Stimulated activated CD4-positive, alpha-beta T cell treated with anti-CD3 and anti-CD28 coated beads, Interleukin-2, amount 100 ng/mL, for 48 hours (primary cell): ENCODE data around the gene TSR2.

Experiments
- DNase-seq, 2 donors: peaks; one replicate each; pipeline ENCODE4 v3.0.0-alpha.2; 2020

Gene TSR2, protein sequence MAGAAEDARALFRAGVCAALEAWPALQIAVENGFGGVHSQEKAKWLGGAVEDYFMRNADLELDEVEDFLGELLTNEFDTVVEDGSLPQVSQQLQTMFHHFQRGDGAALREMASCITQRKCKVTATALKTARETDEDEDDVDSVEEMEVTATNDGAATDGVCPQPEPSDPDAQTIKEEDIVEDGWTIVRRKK

GRCh38 chrX:54439960-54440871 lies at the start of gene TSR2:
TSS of gene TSR2 (plus strand) at chrX:54440404. CDS start at chrX:54440422, 18 bp downstream.
- DNase-seq: peak; percentile 50 to 56

DNA sequence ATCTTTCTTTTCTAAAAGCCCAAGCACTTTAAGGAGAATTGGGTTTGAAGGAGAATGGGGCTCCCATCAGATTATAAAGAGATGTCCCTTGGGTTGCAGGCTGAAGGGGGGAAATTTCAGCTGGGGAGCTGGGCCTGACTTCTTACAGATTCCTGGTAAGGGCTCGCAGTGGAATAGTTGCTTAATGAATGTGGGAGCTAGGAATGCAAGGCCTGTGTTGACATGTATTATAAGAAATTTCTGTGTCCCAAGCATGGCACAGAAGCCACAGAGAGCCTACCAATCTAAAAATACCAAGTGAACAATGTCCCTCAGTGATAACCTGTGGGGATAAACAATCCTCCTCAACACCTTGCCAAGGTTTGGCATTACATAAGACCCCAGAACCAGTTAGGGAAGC lies 43.1 kb upstream of the TSR2 start:
- no peak for DNase-seq

DNA sequence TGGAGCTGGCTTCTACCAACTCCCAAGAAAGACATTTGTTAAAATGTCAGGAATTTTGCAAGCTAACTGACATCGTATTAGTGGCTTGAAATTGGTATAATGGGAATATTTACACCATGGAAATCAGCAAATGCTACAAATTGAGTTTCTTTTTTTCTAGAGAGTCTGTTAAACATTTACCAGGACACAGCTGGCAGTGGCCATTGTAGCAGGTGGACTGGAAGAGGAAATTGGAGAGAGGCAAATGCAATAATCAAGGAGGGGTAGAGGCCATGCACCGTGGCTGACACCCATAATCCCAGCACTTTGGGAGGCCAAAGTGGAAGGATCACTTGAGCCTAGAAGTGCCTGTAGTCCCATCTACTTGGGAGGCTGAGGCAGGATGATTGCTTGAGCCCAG lies 32.9 kb upstream of the TSR2 start:
- no peak for DNase-seq

DNA sequence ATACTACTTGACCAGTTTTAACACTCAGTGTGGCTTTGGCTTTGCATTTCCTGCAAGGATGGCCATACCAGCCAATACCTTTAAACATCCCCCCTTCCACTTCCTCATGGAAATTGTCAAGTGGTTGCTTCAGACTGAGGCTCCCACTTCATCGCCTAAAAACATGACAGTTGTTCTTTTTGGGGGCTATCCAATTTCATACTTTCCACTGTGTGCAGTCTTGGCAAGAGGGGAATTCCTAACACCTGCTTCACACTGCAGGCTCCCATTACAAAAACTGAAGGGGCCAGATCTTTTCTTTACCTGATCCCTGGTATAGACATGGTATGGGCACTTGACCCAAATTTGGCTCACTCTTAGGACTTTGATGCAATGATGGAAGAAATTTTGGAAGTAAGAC lies 28.5 kb upstream of the TSR2 start:
- DNase-seq: no peak

GRCh38 chrX:54413753-54414152 lies 26.5 kb upstream of the TSR2 start:
- no peak for DNase-seq

GRCh38 chrX:54415534-54416350 lies 24.5 kb upstream of the TSR2 start:
- no peak for DNase-seq

DNA sequence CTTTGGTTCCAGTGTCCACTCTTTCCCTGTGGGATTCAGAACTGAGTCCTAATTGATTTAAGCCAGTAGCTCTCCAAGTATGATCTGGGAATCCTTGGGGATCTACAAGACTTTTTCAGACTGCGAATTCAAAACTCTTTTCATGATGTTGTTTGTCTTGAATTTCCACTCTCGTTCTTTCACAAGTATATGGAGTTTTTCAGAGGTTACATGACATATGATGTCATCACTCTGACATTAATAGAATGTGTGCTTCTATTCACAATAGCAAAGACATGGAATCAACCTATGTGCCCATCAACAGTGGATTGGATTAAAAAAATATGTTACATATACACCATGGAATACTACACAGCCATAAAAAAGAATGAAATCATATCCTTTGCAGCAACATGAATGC lies 23.2 kb upstream of the TSR2 start:
- no peak for DNase-seq

DNA sequence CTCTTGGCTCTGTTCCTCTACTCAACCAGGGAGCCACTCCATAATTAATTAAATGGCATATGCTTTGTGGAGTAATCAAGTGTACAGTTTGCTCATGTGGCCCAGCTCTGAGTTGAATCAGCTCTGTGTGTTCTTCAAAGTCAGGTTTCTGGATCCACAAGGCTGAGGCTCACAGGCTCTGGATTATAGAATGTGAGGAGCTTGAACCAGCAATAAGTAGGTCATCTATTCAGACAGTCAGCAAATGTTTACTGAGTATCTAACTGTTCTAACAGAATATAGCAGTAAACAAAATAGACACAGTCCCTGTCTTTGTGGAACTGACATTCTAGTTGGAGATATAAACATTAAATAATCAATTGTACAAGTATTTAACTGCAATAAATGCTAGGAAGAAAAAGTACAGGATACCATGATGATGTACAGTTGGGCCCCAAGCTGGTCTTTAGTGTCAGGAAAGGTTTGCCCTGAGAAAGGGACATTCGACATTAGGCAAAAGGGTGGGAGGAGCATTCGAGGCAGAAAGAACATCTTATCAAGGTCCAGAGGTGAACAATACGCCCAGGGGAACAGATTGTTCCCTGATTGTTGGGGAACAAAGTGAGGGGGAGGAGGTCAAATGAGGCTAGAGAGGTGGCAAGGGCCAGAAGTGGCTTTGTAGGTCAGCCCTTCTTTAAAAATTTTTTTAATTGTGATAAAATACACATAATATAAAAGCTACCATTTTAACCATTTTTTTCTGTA lies 20.5 kb upstream of the TSR2 start:
- no peak for DNase-seq

DNA sequence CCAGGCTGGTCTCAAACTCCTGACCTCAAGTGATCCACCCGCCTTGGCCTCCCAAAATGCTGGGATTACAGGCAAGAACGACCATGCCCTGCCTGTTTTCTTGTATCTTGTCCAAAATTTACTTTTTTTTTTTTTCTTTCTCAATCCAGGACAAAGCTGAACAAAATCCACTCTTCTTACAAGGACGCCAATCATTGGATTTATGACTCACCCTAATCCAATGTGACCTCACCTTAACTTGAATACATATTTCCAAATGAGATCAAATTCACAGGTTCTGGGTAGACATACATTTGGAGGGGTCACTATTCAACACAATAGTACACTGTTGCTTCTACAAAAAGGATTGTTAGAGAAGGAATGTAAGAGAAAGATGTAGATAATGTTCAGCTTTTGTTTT lies 18.0 kb upstream of the TSR2 start:
- DNase-seq: no peak

DNA sequence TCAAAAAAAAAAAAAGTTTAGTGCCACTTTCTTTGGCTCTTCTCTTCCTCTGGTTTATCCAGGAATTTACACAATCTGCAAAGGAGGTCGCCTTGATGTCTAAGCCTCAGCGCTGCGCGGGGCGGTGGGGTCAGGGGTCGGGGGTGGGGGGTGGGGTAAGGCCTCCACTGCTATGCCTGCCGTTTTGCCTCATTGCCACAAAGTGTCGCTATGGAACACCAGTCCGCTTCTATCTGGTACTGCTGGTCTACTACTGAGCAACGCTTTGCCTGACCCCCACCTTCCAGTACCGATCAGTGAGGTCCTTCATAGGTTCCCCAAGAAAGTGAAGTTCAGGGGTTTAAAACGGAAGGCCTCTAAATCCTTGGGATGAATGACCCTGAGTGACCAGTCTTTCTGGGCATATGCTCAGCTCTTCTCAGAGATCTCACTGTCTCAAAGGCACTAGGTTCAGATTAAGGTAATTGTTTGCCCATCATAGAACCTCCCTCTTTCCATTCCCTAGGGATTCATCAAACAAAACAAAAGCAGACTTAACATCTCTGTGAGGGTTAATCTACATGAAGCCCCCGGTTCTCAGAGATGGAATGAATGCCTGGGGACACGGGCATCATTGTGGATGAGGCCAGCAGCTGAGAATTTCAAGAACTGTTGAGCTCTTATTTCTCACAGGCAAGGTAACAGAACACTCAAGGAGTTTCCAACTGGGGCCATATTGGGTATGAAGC lies 16.9 kb upstream of the TSR2 start:
- no peak for DNase-seq

DNA sequence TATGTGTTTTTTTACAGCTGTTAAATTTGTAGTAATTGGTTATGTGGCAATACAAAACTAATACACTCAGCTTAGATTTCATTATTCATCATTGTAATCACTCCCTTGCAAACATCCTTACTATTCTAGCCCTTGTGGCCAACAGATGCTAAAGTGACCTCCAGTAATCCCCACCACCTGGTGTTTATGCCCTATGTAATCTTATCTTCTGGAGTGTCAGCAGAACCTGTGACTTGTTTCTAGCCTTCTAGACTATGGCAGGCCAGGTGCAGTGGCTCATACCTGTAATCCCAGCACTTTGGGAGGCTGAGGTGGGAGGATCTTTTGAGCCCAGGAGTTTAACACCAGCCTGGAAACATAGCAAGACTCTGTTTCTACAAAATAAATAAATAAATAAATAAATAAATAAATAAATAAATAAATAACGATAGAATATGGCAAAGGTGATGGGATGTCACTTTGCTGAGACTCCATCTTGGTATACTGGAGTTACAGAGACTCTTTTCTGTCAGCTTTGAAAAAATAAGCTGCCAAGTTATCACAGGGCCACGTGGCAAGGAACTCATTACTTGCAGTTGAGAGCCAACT lies 12.3 kb upstream of the TSR2 start:
- DNase-seq: no peak

- no peak for DNase-seq
Observed at GRCh38 chrX:54430519-54430918, 9.7 kb upstream of the TSR2 start.

DNA sequence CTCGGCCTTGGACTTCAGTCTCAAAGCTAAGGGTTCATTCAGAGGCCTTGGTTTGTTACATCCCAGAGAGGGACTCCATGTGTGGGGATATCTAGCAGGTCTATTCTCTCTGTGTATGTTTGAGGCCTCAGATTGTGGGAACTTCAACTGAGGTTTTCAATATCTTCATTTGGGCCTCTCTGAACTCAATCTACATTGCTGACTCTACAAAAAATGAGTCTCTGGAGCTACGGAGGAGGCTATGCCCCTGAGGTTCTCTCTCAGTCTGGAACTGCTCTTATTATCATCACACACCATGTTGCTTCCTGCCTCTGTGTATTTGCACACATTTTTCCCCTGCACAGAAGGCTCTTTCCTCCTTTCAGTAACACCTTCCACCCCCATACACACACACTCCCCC lies 5.1 kb upstream of the TSR2 start:
- no peak for DNase-seq

- DNase-seq: no peak
Observed at GRCh38 chrX:54442790-54443189, 2.6 kb downstream of the TSR2 start.

GRCh38 chrX:54444752-54445151 lies 4.5 kb downstream of the TSR2 start:
- DNase-seq: no peak

DNA sequence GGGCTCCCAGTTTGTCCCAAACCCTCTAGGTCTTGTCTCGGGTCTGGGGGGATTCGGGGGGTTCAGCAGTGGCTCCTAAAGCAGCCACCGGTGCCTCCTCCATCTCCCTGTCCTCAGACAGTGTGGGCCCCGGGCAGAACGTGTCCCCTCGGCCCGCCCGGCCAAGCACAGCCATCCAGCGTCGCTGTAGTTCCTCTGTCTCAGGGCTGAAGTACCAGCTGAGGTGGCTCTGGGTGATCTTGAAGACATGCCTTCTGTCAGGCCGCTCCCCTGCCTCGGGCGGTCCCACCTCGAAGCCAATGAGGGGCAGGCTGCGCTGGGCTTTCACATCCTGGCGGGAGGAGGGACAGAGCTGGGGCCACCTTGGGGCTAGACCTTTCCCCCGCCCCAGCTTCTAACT lies 5.9 kb downstream of the TSR2 start:
- DNase-seq: no peak

DNA sequence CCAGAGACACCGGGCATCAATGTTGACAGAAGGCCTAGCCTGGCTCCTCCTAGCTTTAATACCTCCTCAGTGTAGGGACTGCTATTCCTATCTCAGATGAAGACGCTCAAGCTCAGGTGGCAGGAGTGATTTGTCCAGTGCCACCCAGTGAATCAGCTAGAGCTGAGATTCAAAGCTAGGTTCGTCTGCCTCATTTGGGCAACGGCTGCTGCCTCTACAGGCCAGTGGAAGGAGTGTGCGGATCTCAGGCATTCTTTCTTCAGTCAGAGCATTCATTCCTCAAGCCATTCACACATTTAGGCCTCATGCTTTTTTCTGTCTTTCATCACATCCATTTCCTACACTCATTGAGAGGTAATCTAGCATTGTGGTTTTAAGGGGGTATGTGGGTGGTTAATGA lies 7.3 kb downstream of the TSR2 start:
- no peak for DNase-seq

- DNase-seq: no peak
Observed at GRCh38 chrX:54449929-54450328, 9.7 kb downstream of the TSR2 start.

GRCh38 chrX:54452920-54453319 lies 12.7 kb downstream of the TSR2 start:
- no peak for DNase-seq

GRCh38 chrX:54470054-54470760 lies 30.0 kb downstream of the TSR2 start:
- DNase-seq: no peak
